HepG2 (cell line): ENCODE measurements around the gene TEKT5. TPM values are rescaled to one million over a fixed set of nuclear protein-coding genes. Genes with fewer than 3 reads are reported as not detected.

ENCODE experiments used
- CREM ChIP-seq, 2 experiments: sonication (generic) in 1 of 2; formaldehyde crosslinking in 1 of 2; IDR thresholded peaks; 2 replicates each; pipeline versions ENCODE4 v1.4.0 to v1.6.1; 2016 to 2020; ENCODE audit warnings: antibody characterized with exemption in 1 of 2, mild to moderate bottlenecking in 1 of 2, missing genetic modification reagents in 1 of 2
- HMG20A ChIP-seq: IDR thresholded peaks from 2 replicates; pipeline ENCODE4 v1.6.1; 2016; ENCODE audit warnings: borderline replicate concordance
- HOMEZ ChIP-seq: IDR thresholded peaks from 2 replicates; pipeline ENCODE4 v1.6.1; 2016; ENCODE audit warnings: low read depth
- MED1 ChIP-seq: sonication (generic); formaldehyde crosslinking; IDR thresholded peaks from 2 replicates; pipeline ENCODE4 v1.4.0; 2020; ENCODE audit warnings: missing genetic modification reagents
- MYC ChIP-seq: sonication (generic); formaldehyde crosslinking; IDR thresholded peaks from 2 replicates; pipeline ENCODE4 v1.9.0; 2021; ENCODE audit warnings: missing genetic modification reagents, borderline replicate concordance
- RARA ChIP-seq: IDR thresholded peaks from 2 replicates; pipeline ENCODE4 v1.6.1; 2016; ENCODE audit warnings: missing genetic modification reagents, missing compliant biosample characterization
- SPEN ChIP-seq: sonication (generic); formaldehyde crosslinking; IDR thresholded peaks from 2 replicates; pipeline ENCODE4 v1.5.1; 2020; ENCODE audit warnings: low read depth, mild to moderate bottlenecking, missing genetic modification reagents
- ZNF446 ChIP-seq: sonication (generic); formaldehyde crosslinking; IDR thresholded peaks from 2 replicates; pipeline ENCODE4 v1.5.0; 2020; ENCODE audit warnings: mild to moderate bottlenecking, missing genetic modification reagents
- ZNF451 ChIP-seq: sonication (generic); formaldehyde crosslinking; IDR thresholded peaks from 2 replicates; pipeline ENCODE4 v1.5.0; 2020; ENCODE audit warnings: mild to moderate bottlenecking, missing genetic modification reagents
- polyA plus RNA-seq, 8 experiments: library from polyadenylated mRNA; depleted of rRNA in 3 of 8; stranded (reverse) in 7 of 8; unstranded in 1 of 8; fragments of >200 nt; fragmentation: Illumina TruSeq in 4 of 8; extraction: Trizol in 4 of 8; gene quantifications; 2 replicates each; pipeline versions ENCODE4 v1.2.1 to v1.2.3, GENCODE V29; 2011 to 2016; ENCODE audit warnings: low read depth in 4 of 8, missing spikeins in 1 of 8, mixed read lengths in 1 of 8; ENCODE audit not compliant: insufficient read depth in 1 of 8
- total RNA-seq, 5 experiments: library from RNA; depleted of rRNA; stranded (reverse); fragments of >200 nt; fragmentation: Illumina TruSeq; extraction: Trizol; gene quantifications; 2 replicates each; pipeline ENCODE4 v1.2.3, GENCODE V29; 2016; ENCODE audit warnings: low read depth in 1 of 5
- TF ChIP-seq, protein P1 (sequence below), 2 experiments: fragments of 450-650 bp in 1 of 2; sonication (generic) in 1 of 2; formaldehyde crosslinking in 1 of 2; IDR thresholded peaks; 2 replicates each; pipeline versions ENCODE4 v1.6.1 to v1.8.0; 2016 to 2022; ENCODE audit warnings: antibody characterized with exemption in 1 of 2, mild to moderate bottlenecking in 1 of 2, missing genetic modification reagents in 1 of 2
- TF ChIP-seq, protein P2 (sequence below): sonication (generic); formaldehyde crosslinking; IDR thresholded peaks from 2 replicates; pipeline ENCODE4 v1.4.0; 2020; ENCODE audit warnings: mild to moderate bottlenecking, missing genetic modification reagents
- TF ChIP-seq, protein P3 (sequence below): sonication (generic); formaldehyde crosslinking; IDR thresholded peaks from 2 replicates; pipeline ENCODE4 v1.8.0; 2022; ENCODE audit warnings: missing genetic modification reagents, mild to moderate bottlenecking, inconsistent platforms, borderline replicate concordance

Gene TEKT5
- total and polyA plus RNA-seq, 2 of the 13 experiments (the other 11 are each of a cell fraction or from before 2014, with no cell fraction given), result 0.16 TPM; not detected in 1

DNA sequence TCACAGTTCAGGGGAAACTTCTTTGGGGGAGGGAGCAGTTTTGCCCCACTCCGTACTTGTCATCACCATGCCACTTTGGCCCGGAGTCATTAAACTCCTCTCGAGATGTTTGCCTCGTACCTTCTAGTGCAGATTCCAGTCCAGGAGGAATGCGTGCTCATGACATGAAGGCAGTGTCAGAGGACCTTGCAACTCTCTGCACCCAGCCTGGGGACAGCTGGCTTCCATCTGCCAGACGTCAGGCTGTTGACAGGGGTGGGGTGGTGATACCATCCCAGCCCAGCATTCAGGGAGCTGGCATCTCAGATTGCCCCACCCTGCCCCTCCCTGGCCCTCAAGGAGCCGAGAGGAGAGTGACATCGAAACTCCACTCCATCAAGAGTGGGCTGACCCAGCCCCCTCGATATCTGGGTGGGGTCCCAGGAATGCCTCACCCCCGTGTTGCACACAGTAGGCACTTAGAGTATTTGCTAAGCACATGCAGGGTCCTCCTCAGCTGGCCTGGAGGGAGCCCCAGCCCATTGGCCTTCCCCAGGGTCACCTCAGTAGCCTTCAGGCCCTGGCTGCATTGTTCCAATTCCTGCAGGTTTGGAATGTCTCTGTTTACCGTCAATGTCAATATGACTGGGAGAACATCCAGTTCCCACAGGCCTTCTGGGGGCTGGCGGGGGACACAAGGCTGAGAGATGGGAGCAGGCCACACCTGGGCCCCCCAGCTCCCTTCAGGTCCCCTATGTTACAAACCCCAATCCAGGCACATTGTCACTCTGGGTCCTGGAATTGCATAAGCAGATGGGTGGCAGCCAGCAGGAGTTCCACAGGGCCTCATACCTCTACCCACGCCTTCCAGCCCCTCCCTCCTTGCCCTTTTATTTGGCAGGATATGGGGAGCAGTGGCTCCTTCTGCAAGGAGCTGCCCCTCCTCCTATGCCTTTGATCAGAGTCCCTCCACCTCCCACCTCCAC lies 93.0 kb downstream of the TEKT5 start (continued):
- TF ChIP-seq, protein P1, sequence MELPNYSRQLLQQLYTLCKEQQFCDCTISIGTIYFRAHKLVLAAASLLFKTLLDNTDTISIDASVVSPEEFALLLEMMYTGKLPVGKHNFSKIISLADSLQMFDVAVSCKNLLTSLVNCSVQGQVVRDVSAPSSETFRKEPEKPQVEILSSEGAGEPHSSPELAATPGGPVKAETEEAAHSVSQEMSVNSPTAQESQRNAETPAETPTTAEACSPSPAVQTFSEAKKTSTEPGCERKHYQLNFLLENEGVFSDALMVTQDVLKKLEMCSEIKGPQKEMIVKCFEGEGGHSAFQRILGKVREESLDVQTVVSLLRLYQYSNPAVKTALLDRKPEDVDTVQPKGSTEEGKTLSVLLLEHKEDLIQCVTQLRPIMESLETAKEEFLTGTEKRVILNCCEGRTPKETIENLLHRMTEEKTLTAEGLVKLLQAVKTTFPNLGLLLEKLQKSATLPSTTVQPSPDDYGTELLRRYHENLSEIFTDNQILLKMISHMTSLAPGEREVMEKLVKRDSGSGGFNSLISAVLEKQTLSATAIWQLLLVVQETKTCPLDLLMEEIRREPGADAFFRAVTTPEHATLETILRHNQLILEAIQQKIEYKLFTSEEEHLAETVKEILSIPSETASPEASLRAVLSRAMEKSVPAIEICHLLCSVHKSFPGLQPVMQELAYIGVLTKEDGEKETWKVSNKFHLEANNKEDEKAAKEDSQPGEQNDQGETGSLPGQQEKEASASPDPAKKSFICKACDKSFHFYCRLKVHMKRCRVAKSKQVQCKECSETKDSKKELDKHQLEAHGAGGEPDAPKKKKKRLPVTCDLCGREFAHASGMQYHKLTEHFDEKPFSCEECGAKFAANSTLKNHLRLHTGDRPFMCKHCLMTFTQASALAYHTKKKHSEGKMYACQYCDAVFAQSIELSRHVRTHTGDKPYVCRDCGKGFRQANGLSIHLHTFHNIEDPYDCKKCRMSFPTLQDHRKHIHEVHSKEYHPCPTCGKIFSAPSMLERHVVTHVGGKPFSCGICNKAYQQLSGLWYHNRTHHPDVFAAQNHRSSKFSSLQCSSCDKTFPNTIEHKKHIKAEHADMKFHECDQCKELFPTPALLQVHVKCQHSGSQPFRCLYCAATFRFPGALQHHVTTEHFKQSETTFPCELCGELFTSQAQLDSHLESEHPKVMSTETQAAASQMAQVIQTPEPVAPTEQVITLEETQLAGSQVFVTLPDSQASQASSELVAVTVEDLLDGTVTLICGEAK (IDR thresholded peaks at IDR 0.05), result no peak
- TF ChIP-seq, protein P1 (CRISPR knock-in tag; IDR thresholded peaks at IDR 0.05), result 0 out of 2 replicates have a peak, but pooled peaks have one; percentile 37
- TF ChIP-seq ZNF451 (no peak), MED1 (CRISPR knock-in tag) (peak; percentile 78), CREM (IDR thresholded peaks at IDR 0.05) (no peak), CREM (CRISPR knock-in tag; IDR thresholded peaks at IDR 0.05) (no peak), ZNF446 (CRISPR knock-in tag) (0 out of 2 replicates have a peak, but pooled peaks have one; percentile 54), HOMEZ (CRISPR knock-in tag) (peak; percentile 43; the same call in 1 of the 2 replicates), MYC (CRISPR knock-in tag) (peak; percentile 33; the same call in 1 of the 2 replicates), RARA (CRISPR knock-in tag) (peak; percentile 88), SPEN (peak; percentile 54; the same call in 1 of the 2 replicates), HMG20A (CRISPR knock-in tag) (peak; percentile 18; the same call in 1 of the 2 replicates)
- TF ChIP-seq, protein P2, sequence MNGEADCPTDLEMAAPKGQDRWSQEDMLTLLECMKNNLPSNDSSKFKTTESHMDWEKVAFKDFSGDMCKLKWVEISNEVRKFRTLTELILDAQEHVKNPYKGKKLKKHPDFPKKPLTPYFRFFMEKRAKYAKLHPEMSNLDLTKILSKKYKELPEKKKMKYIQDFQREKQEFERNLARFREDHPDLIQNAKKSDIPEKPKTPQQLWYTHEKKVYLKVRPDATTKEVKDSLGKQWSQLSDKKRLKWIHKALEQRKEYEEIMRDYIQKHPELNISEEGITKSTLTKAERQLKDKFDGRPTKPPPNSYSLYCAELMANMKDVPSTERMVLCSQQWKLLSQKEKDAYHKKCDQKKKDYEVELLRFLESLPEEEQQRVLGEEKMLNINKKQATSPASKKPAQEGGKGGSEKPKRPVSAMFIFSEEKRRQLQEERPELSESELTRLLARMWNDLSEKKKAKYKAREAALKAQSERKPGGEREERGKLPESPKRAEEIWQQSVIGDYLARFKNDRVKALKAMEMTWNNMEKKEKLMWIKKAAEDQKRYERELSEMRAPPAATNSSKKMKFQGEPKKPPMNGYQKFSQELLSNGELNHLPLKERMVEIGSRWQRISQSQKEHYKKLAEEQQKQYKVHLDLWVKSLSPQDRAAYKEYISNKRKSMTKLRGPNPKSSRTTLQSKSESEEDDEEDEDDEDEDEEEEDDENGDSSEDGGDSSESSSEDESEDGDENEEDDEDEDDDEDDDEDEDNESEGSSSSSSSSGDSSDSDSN (CRISPR knock-in tag), result peak; percentile 11; the same call in 1 of the 2 replicates
- TF ChIP-seq, protein P3, sequence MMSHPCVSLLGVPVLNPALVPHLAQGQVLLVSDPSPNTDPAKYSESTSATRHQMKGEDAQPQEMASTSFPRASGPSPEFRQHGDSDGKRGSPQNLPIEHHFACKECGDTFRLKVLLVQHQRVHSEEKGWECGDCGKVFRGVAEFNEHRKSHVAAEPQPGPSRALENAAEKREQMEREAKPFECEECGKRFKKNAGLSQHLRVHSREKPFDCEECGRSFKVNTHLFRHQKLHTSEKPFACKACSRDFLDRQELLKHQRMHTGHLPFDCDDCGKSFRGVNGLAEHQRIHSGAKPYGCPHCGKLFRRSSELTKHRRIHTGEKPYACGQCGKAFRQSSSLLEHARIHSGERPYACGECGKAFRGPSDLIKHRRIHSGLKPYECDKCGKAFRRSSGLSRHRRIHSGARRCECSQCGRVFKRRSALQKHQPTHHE (CRISPR knock-in tag), result no peak
